Transverse colon (tissue), 4 donors: ENCODE data around the gene SOHLH1. TPM values are rescaled to one million over a fixed set of nuclear protein-coding genes. Genes with fewer than 3 reads are reported as not detected.

Experiments
- DNase-seq: peaks from one replicate; pipeline ENCODE4 v3.0.0-alpha.2; 2019
- H3K27ac ChIP-seq, 4 donors: fragments of 200-600 bp; sonication (generic); 2 replicates each; pipeline ENCODE4 v1.5.1; 2016 to 2018; ENCODE audit warnings: inconsistent platforms in 4 of 4
- H3K27me3 ChIP-seq: fragments of 200-600 bp; sonication (generic); 2 replicates; pipeline ENCODE4 v1.5.1; 2017; ENCODE audit warnings: inconsistent platforms
- H3K36me3 ChIP-seq, 4 donors: fragments of 200-600 bp; sonication (generic); 2 replicates each; pipeline ENCODE4 v1.5.1; 2017 to 2019; ENCODE audit warnings: inconsistent platforms in 4 of 4
- H3K4me1 ChIP-seq, 4 donors: fragments of 200-600 bp; sonication (generic); 2 replicates each; pipeline ENCODE4 v1.5.1; 2017 to 2020; ENCODE audit warnings: inconsistent platforms in 4 of 4
- H3K4me3 ChIP-seq, 4 donors: fragments of 200-600 bp; sonication (generic); 1 replicate in 1 of 4; 2 replicates in 3 of 4; pipeline versions ENCODE4 v1.5.1 to v1.6.1; 2017 to 2019; ENCODE audit warnings: inconsistent platforms in 4 of 4
- H3K9me3 ChIP-seq, 2 donors: fragments of 200-600 bp; sonication (generic); 2 replicates each; pipeline ENCODE4 v1.5.1; 2017 to 2019; ENCODE audit warnings: inconsistent platforms in 2 of 2
- CTCF ChIP-seq, 5 experiments: fragments of 200-600 bp in 3 of 5; fragments of 450-650 bp in 2 of 5; sonication (generic) in 3 of 5; IDR thresholded peaks; 1 replicate in 2 of 5; 2 replicates in 3 of 5; pipeline ENCODE4 v1.5.1; 2016 to 2017; ENCODE audit warnings: antibody characterized with exemption in 5 of 5, inconsistent platforms in 3 of 5, mild to moderate bottlenecking in 2 of 5, moderate library complexity in 1 of 5
- EP300 ChIP-seq: sonication (generic); formaldehyde crosslinking; IDR thresholded peaks from one replicate; pipeline ENCODE4 v1.6.1; 2017; ENCODE audit warnings: antibody characterized with exemption, low read depth
- POLR2A ChIP-seq: fragments of 450-650 bp; IDR thresholded peaks from one replicate; pipeline ENCODE4 v1.6.1; 2016; ENCODE audit warnings: antibody characterized with exemption, mild to moderate bottlenecking, moderate library complexity
- POLR2AphosphoS5 ChIP-seq, 3 donors: sonication (generic); formaldehyde crosslinking; IDR thresholded peaks; one replicate each; pipeline ENCODE4 v1.6.1; 2016; ENCODE audit warnings: antibody characterized with exemption in 3 of 3
- WGBS, 2 donors: methylation state at CpG; one replicate each; pipeline ENCODE4 v1.1.5; 2018; ENCODE audit warnings: low coverage in 1 of 2; 5-methylcytosine and 5-hydroxymethylcytosine counted together
- in situ Hi-C, 4 donors: fragments of 200-750 bp; cut with MboI; loops; one replicate each; pipeline versions ENCODE4 v1.15.0 to v1.15.1; 2017; ENCODE audit warnings: low sequenced_read_pairs in 3 of 4, low pct_ligation_motif_present in 1 of 4, low pct_unique_long_range_greater_than_20kb in 1 of 4
- intact Hi-C: fragments of 100-400 bp; cut with DNase I; formaldehyde crosslinking; loops from one replicate; pipeline ENCODE4 v1.15.1; 2023; ENCODE audit warnings: low total_unique reads
- total RNA-seq, 4 donors: library from RNA; depleted of rRNA; stranded (reverse); fragments of >200 nt; gene quantifications; one replicate each; pipeline ENCODE4 v1.1.0, GENCODE V29; 2016

SOHLH1 gene
- total RNA-seq, 4 donors from 2014 or later, result not detected

DNA sequence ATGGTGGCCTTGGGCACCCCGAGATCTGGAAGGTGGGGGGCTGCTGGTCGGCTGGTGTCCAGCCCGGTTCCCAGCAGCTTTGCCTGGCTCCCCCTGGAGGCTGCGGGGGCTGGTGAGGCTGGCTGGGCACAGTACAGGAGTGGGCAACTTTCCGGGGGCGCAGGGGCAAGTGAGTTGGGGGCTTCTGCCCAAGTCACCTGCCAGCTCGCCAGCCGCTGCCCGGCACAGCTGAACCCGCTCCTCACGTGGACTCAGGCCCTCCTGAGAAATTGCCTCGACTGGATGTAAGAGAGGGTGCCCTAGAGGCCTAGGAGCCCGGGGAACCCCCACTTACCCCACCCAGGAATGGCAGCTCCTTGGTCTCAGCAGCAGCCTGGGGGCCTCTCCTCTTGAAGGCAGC, 18.1 kb upstream of the SOHLH1 start:
- H3K4me1 ChIP-seq, result no peaks in the 10 kb centered on the region
- H3K9me3 ChIP-seq, result no peaks in the 10 kb centered on the region
- no peak overlapping the region for H3K4me3 ChIP-seq
- no peaks in the 10 kb centered on the region for H3K36me3 ChIP-seq
- in situ Hi-C loops (no loop called here), intact Hi-C loops (no loop called here)
- WGBS, 2 donors, result 52% methylated on average over 5 of the region's 13 CpGs; no CpG with 5 or more reads in 1 of the 2 donors
- DNase-seq, result no peak
- no peak overlapping the region for H3K27ac ChIP-seq
- peaks cover 69% of the 10 kb centered on the region for H3K27me3 ChIP-seq
- TF ChIP-seq POLR2A, result no peak
- no peak for TF ChIP-seq CTCF (IDR thresholded peaks at IDR 0.05)
- TF ChIP-seq POLR2AphosphoS5 (IDR thresholded peaks at IDR 0.05), result no peak
- no peak for TF ChIP-seq EP300

- H3K9me3 ChIP-seq, result no peaks in the 10 kb centered on the region
- WGBS, 2 donors, result 82% methylated on average over 11 of the region's 11 CpGs; no CpG with 5 or more reads in 1 of the 2 donors
- intact Hi-C loops (no loop called here), in situ Hi-C loops (no loop called here)
- H3K4me1 ChIP-seq, result no peaks in the 10 kb centered on the region
- H3K36me3 ChIP-seq, result no peaks in the 10 kb centered on the region
- no peak for DNase-seq
- TF ChIP-seq POLR2A (no peak), EP300 (no peak), POLR2AphosphoS5 (IDR thresholded peaks at IDR 0.05) (no peak), CTCF (IDR thresholded peaks at IDR 0.05) (no peak)
- H3K4me3 ChIP-seq, result no peak overlapping the region
- peaks cover 72% of the 10 kb centered on the region for H3K27me3 ChIP-seq
- no peak overlapping the region for H3K27ac ChIP-seq
Observed at GRCh38 chr9:135716045-135716444, 16.8 kb upstream of the SOHLH1 start.

DNA sequence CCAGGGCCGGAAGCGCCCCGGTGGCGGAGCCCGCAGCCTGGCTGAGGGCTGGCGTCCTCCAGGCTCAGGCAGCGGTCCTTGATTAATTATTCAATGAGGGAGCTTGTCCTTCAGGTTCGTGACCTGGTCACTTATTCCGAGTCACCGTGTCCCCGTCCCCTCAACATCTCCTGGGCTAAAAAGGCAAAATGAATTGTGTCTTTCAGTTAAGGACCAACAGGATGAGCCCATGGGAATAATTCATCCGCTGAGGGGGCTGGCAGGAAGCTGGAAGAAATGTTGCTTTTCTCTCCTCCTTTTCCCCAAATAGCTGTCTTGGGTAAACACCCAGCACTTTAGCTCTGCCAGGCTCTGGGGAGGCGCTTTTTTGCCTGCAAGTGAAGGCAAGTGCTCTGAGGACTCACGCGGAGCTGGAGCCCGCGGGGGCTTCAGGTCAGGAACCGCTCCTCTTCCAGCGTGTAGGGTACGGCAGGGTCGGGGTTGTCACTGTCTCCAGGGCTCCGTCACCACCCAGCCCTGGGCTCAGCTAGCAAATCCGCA, 15.8 kb upstream of the SOHLH1 start:
- Histone ChIP-seq H3K4me3 (no peak overlapping the region), H3K27ac (no peak overlapping the region), H3K9me3 (no peaks in the 10 kb centered on the region), H3K4me1 (no peaks in the 10 kb centered on the region), H3K27me3 (peaks cover 71% of the 10 kb centered on the region), H3K36me3 (no peaks in the 10 kb centered on the region)
- intact Hi-C loops (no loop called here), in situ Hi-C loops (no loop called here)
- no peak for TF ChIP-seq EP300
- TF ChIP-seq POLR2AphosphoS5 (IDR thresholded peaks at IDR 0.05), result no peak
- TF ChIP-seq CTCF (IDR thresholded peaks at IDR 0.05), result no peak
- TF ChIP-seq POLR2A, result no peak
- 44% methylated on average over 23 of the region's 23 CpGs; no CpG with 5 or more reads in 1 of the 2 donors for WGBS, 2 donors
- no peak for DNase-seq

GRCh38 chr9:135714242-135715055, 15.2 kb upstream of the SOHLH1 start:
- H3K9me3 ChIP-seq, result no peaks in the 10 kb centered on the region
- 19% methylated on average over 28 of the region's 103 CpGs; no CpG with 5 or more reads in 1 of the 2 donors for WGBS, 2 donors
- TF ChIP-seq POLR2AphosphoS5 (IDR thresholded peaks at IDR 0.05) (no peak), CTCF (IDR thresholded peaks at IDR 0.05) (no peak), EP300 (no peak), POLR2A (no peak)
- in situ Hi-C loops (no loop called here), intact Hi-C loops (no loop called here)
- H3K27ac ChIP-seq, result no peak overlapping the region
- H3K4me1 ChIP-seq, result no peaks in the 10 kb centered on the region
- H3K27me3 ChIP-seq, result peaks cover 71% of the 10 kb centered on the region
- no peak overlapping the region for H3K4me3 ChIP-seq
- no peaks in the 10 kb centered on the region for H3K36me3 ChIP-seq
- no peak for DNase-seq
